Neuronal stem cell (in vitro differentiated cells): ENCODE measurements around the gene LAMA5.
A peak's percentile ranks its signal among the peaks of the same experiment; 100 is the strongest.

ENCODE experiments used
- DNase-seq: peaks from one replicate; pipeline ENCODE4 v3.0.0-alpha.2; 2013; ENCODE audit warnings: low spot score
- H2AFZ ChIP-seq: one replicate; pipeline ENCODE4 v1.6.1; 2013; ENCODE audit warnings: mild to moderate bottlenecking, low read length, inconsistent platforms
- H2AK5ac ChIP-seq: 2 replicates; pipeline ENCODE4 v1.6.1; 2013; ENCODE audit warnings: low read depth, mild to moderate bottlenecking, inconsistent platforms, low read length, moderate library complexity, mixed read lengths
- H2BK120ac ChIP-seq: 2 replicates; pipeline ENCODE4 v1.6.1; 2013; ENCODE audit warnings: low read depth, mild to moderate bottlenecking, inconsistent platforms, low read length, moderate library complexity, mixed read lengths
- H2BK12ac ChIP-seq: one replicate; pipeline ENCODE4 v1.6.1; 2013; ENCODE audit warnings: low read length, inconsistent platforms
- H2BK15ac ChIP-seq: 2 replicates; pipeline ENCODE4 v1.6.1; 2013; ENCODE audit warnings: mild to moderate bottlenecking, low read length, inconsistent platforms, mixed read lengths
- H2BK5ac ChIP-seq: one replicate; pipeline ENCODE4 v1.6.1; 2013; ENCODE audit warnings: inconsistent platforms, mild to moderate bottlenecking, low read length, moderate library complexity
- H3K14ac ChIP-seq: one replicate; pipeline ENCODE4 v1.6.1; 2013; ENCODE audit warnings: low read length, inconsistent platforms
- H3K18ac ChIP-seq: 2 replicates; pipeline ENCODE4 v1.6.1; 2013; ENCODE audit warnings: low read length, inconsistent platforms
- H3K23ac ChIP-seq: 2 replicates; pipeline ENCODE4 v1.6.1; 2013; ENCODE audit warnings: low read depth, mild to moderate bottlenecking, mixed read lengths, low read length, inconsistent platforms; ENCODE audit not compliant: poor library complexity
- H3K27ac ChIP-seq: replicated peaks from 3 replicates; pipeline ENCODE4 v1.5.1; 2013; ENCODE audit warnings: low read length, inconsistent platforms
- H3K27me3 ChIP-seq, 3 experiments: 2 replicates each; pipeline ENCODE4 v1.6.1; 2013; ENCODE audit warnings: low read length in 3 of 3, mild to moderate bottlenecking in 2 of 3, inconsistent platforms in 1 of 3, low read depth in 1 of 3, mixed read lengths in 1 of 3, moderate library complexity in 1 of 3; ENCODE audit not compliant: control insufficient read depth in 3 of 3, insufficient read depth in 3 of 3
- H3K36me3 ChIP-seq, 2 donors: replicated peaks in 1 of 2; 2 replicates each; pipeline ENCODE4 v1.6.1; 2013; ENCODE audit warnings: low read length in 2 of 2; ENCODE audit not compliant: control insufficient read depth in 2 of 2, insufficient read depth in 2 of 2
- H3K4ac ChIP-seq: 2 replicates; pipeline ENCODE4 v1.6.1; 2013; ENCODE audit warnings: inconsistent platforms, mild to moderate bottlenecking, low read length, moderate library complexity
- H3K4me1 ChIP-seq, 2 donors: 1 replicate in 1 of 2; 2 replicates in 1 of 2; pipeline ENCODE4 v1.6.1; 2013; ENCODE audit warnings: low read length in 2 of 2, low read depth in 1 of 2; ENCODE audit not compliant: control insufficient read depth in 2 of 2, insufficient read depth in 1 of 2
- H3K4me2 ChIP-seq: one replicate; pipeline ENCODE4 v1.6.1; 2013; ENCODE audit warnings: mild to moderate bottlenecking, low read length, inconsistent platforms; ENCODE audit not compliant: insufficient read depth, poor library complexity, severe bottlenecking
- H3K4me3 ChIP-seq, 2 donors: 2 replicates each; pipeline ENCODE4 v1.5.1; 2013; ENCODE audit warnings: low read length in 2 of 2, mild to moderate bottlenecking in 2 of 2, inconsistent platforms in 1 of 2, moderate library complexity in 1 of 2
- H3K79me1 ChIP-seq: one replicate; pipeline ENCODE4 v1.6.1; 2013; ENCODE audit warnings: low read depth, mild to moderate bottlenecking, inconsistent platforms, low read length, moderate library complexity
- H3K9ac ChIP-seq: one replicate; pipeline ENCODE4 v1.6.1; 2013; ENCODE audit warnings: mild to moderate bottlenecking, low read depth, low read length, inconsistent platforms; ENCODE audit not compliant: poor library complexity
- H3K9me3 ChIP-seq, 2 donors: replicated peaks in 1 of 2; 2 replicates each; pipeline versions ENCODE3 to v1.6.1; 2013; ENCODE audit warnings: low read length in 2 of 2, mild to moderate bottlenecking in 2 of 2, inconsistent platforms in 1 of 2, low read depth in 1 of 2, mixed read lengths in 1 of 2, moderate library complexity in 1 of 2; ENCODE audit not compliant: control insufficient read depth in 2 of 2, insufficient read depth in 1 of 2
- H4K8ac ChIP-seq: one replicate; pipeline ENCODE4 v1.6.1; 2013; ENCODE audit warnings: low read depth, mild to moderate bottlenecking, inconsistent platforms, low read length, moderate library complexity
- H4K91ac ChIP-seq: one replicate; pipeline ENCODE4 v1.6.1; 2013; ENCODE audit warnings: low read length, low read depth, mild to moderate bottlenecking, inconsistent platforms; ENCODE audit not compliant: poor library complexity
- WGBS, 2 donors: extraction: QIAGEN DNeasy Blood & Tissue Kit; methylation state at CpG; one replicate each; pipeline ENCODE4 v1.1.7; 2013; ENCODE audit warnings: missing lambda C conversion rate in 2 of 2, mixed read lengths in 1 of 2; ENCODE audit not compliant: insufficient read length in 2 of 2, insufficient replicate concordance in 1 of 2; ENCODE audit errors: extremely low coverage in 2 of 2; 5-methylcytosine and 5-hydroxymethylcytosine counted together

LAMA5 gene

GRCh38 chr20:62361799-62362589, 5.1 kb downstream of the LAMA5 start:
- Histone ChIP-seq H3K27me3 (no peaks in the 10 kb centered on the region), H3K9me3 (no peaks in the 10 kb centered on the region), H4K8ac (peak overlapping the region; percentile 23), H2AFZ (no peak overlapping the region), H3K27ac (peak overlapping the region; percentile 74), H3K9ac (peak overlapping the region; percentile 56), H3K4me3 (peak overlapping the region in 1 of 2 donors; percentile 21), H3K14ac (peak overlapping the region; percentile 75), H2BK120ac (peak overlapping the region; percentile 91), H2BK15ac (peak overlapping the region; percentile 3), H2AK5ac (peak overlapping the region; percentile 96), H3K4me1 (peaks cover 28 to 61% of the 10 kb centered on the region in 2 donors), H3K4ac (peak overlapping the region; percentile 37), H4K91ac (peak overlapping the region; percentile 56), H3K18ac (peak overlapping the region; percentile 20), H2BK12ac (no peak overlapping the region), H2BK5ac (peak overlapping the region; percentile 96), H3K79me1 (peaks cover 35% of the 10 kb centered on the region), H3K36me3 (peaks cover 4 to 9% of the 10 kb centered on the region in 2 donors), H3K23ac (peak overlapping the region; percentile 15), H3K4me2 (peak overlapping the region; percentile 24)
- DNase-seq, result no peak
- no CpG with 5 or more reads among the region's 34 CpGs for WGBS, 2 donors

GRCh38 chr20:62360854-62361798, 6.0 kb downstream of the LAMA5 start:
- no peak for DNase-seq
- Histone ChIP-seq H3K18ac (peak overlapping the region; percentile 88), H3K23ac (peak overlapping the region; percentile 18), H3K9ac (peak overlapping the region; percentile 12), H2AK5ac (peak overlapping the region; percentile 96), H3K36me3 (peaks cover 4 to 9% of the 10 kb centered on the region in 2 donors), H4K8ac (no peak overlapping the region), H3K4me2 (no peak overlapping the region), H2AFZ (no peak overlapping the region), H2BK15ac (peak overlapping the region; percentile 3), H3K14ac (peak overlapping the region; percentile 75), H3K4me1 (peaks cover 34 to 64% of the 10 kb centered on the region in 2 donors), H3K79me1 (peaks cover 34% of the 10 kb centered on the region), H2BK5ac (peak overlapping the region; percentile 96), H2BK120ac (peak overlapping the region; percentile 91), H4K91ac (peak overlapping the region; percentile 90), H3K27me3 (no peaks in the 10 kb centered on the region), H3K4ac (peak overlapping the region; percentile 37), H3K9me3 (no peaks in the 10 kb centered on the region), H3K4me3 (no peak overlapping the region), H2BK12ac (peak overlapping the region; percentile 60), H3K27ac (peak overlapping the region; percentile 74)
- WGBS, 2 donors, result no CpG with 5 or more reads among the region's 25 CpGs

DNA sequence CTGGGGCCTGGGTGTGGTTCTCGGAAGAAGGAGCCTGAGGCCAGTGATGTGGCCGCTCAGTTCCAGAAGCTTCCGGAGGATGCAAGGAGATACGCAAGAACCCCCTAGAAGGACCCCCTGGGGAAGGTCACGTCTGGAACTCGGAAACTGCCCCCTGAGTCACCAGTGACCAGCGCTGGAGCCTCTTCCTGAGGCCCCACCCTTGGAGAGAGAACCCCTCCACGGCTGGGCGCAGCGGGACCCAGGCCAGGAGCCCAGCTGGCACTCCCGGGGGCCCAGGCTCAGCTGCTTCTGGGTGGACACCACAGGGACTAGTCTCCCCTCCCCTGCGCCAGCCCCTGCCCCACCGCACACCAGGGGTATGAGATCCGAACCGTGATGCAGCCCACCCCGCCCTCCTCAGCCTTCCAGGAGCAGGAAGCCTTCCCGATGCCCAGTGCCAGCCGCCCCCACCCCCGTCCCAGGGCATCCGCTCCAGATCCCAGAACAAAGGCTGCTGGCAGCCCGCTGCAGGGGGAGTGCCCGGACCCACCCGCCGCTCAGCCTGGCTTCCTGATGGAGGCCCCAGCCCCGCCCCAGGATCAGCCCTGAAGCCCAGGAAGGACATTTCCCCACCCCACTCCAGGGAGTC, 7.5 kb downstream of the LAMA5 start:
- no peaks in the 10 kb centered on the region for H3K27me3 ChIP-seq
- peak overlapping the region; percentile 70 for H3K18ac ChIP-seq
- peak overlapping the region; percentile 81 for H2BK15ac ChIP-seq
- peak overlapping the region; percentile 99 for H2AK5ac ChIP-seq
- H3K36me3 ChIP-seq, result peaks cover 4 to 9% of the 10 kb centered on the region in 2 donors
- H3K4me1 ChIP-seq, result peaks cover 35 to 67% of the 10 kb centered on the region in 2 donors
- peak overlapping the region; percentile 93 for H2BK5ac ChIP-seq
- peak overlapping the region; percentile 73 for H2BK12ac ChIP-seq
- H3K23ac ChIP-seq, result peak overlapping the region; percentile 73
- no peak overlapping the region for H3K4me3 ChIP-seq
- no peaks in the 10 kb centered on the region for H3K9me3 ChIP-seq
- H2BK120ac ChIP-seq, result peak overlapping the region; percentile 61
- H4K91ac ChIP-seq, result no peak overlapping the region
- WGBS, 2 donors, result no CpG with 5 or more reads among the region's 25 CpGs
- peaks cover 35% of the 10 kb centered on the region for H3K79me1 ChIP-seq
- no peak for DNase-seq
- peak overlapping the region; percentile 43 for H4K8ac ChIP-seq
- H3K14ac ChIP-seq, result peak overlapping the region; percentile 39
- no peak overlapping the region for H2AFZ ChIP-seq
- no peak overlapping the region for H3K27ac ChIP-seq
- peak overlapping the region; percentile 84 for H3K4ac ChIP-seq
- peak overlapping the region; percentile 92 for H3K9ac ChIP-seq
- peak overlapping the region; percentile 11 for H3K4me2 ChIP-seq
